DMS 273 (cell line): ENCODE results near the gene CD164L2.
A peak's percentile ranks its signal among the peaks of the same experiment; 100 is the strongest.
"Not testable (repeated sequence)": the region's sequence is repeated elsewhere in the genome, so short reads cannot be mapped to it uniquely, and the experiment has no call there.

ENCODE experiments used
- DNase-seq: peaks from one replicate; lab custom pipeline; 2025; ENCODE audit not compliant: unreplicated experiment; lab: John Stamatoyannopoulos, UW

CD164L2 gene

DNA sequence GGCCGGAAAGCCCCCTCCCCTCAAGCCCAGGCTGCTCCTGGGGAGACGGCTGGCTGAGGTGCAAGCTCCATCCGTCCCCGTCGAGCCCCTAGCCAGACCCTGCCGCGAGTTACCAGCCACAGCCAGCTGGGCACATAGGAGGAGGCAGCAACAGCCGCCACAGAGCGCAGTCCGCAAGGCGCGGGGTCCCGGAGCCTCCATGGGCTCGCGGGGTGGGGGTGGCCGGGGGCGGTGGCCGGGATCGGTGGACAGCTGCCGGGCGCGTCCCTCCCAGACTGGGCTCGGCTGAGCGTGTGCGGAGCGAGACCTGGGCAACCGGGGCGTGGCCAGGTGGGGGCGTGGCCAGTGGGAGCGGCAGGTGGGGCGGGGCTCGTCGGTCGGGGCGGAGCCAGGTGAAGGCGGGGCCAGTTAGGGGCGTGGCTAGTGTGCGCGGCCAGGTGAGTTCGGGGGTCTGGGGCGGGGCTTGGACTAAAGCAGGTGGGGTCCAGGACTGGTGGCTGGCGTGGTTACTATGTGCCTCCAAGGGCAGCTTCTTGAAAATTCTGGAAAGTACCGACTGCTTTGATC, at the start of gene CD164L2:
Gene CD164L2, minus strand, starts transcription at position 295 of the 567 bp plus-strand sequence. Its CDS starts 94 bp downstream, at position 201.
- no peak for DNase-seq

GRCh38 chr1:27432725-27433124, 49.6 kb upstream of the CD164L2 start:
- not testable (repeated sequence) for DNase-seq

- no peak for DNase-seq
These were observed 48.4 kb upstream of the CD164L2 start for GRCh38 chr1:27431601-27431940.

- DNase-seq, result peak; percentile 47
These were observed 47.9 kb upstream of the CD164L2 start for GRCh38 chr1:27430903-27431600.

DNA sequence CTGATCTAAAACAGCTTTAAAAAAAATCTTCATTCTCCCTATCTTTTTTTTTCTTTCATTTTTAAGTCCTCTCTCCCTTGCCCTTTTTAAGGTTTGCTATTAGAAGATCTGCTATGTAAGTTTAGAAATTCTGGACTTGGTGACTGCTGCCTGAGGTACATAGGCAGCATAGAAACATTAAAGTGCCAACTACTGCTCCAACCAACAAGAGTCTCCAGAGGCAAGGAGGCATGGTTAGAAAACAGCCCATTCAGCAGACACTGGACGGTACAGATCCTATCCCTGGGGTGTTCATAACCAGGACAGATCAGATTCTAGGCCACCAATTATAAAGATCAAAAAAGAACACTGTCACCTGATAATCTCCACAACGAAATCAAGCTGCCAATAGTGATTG, 45.9 kb upstream of the CD164L2 start:
- no peak for DNase-seq

DNA sequence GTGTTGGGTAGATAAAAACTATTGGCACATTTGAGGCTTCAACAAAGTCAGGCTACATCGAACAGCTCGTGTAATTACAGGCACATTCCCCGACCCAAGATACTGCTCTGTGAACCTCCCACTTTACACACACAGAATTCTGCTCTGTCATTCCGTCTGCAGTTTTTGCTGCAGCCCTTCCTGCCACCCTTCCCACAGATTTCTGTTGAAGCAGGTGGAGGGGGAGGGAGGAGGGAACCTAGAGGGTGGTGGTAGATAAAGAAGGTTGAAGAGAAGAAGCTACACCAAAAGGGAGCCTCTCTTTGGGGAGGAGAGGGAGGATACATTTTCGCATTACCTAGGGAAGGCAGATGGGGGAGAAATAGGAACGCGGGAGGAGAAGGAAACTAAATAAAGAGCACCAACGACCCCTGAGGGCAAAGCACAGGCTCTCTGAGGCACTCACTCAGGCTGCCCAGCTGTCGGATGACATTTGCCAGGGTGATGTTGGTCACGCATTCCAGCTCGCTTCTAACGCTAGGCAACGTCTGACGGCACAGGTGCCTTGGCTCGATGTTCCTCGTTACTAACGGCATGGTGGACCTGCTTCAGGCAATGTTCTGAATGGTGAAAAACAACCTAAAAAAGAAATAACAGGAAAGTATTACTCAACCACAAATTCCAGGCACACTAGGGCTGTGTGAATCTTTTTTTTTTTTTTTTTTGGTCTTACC, 45.3 kb upstream of the CD164L2 start:
- peak; percentile 72 for DNase-seq

GRCh38 chr1:27427816-27428315, 44.7 kb upstream of the CD164L2 start:
- no peak for DNase-seq

DNA sequence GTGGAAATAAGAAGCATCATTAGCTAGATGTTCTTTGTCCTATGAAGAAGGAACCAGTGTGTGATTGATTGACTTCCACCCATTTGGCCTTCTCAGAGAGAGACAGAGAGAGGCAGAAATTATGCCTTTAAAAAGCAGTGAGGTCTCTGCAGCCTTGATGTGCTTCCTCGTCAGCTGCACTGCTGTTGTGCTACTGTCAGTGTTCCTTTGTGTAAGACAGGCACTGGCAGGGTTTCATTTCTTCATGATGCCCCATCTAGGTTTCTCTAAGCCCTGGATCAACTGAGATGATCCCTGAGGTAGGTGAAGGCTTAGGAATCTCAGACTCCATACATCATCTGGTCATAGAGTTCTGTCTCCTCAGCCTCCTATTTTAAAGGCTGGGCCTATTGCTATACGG, 44.2 kb upstream of the CD164L2 start:
- no peak for DNase-seq

GRCh38 chr1:27423709-27424108, 40.6 kb upstream of the CD164L2 start:
- DNase-seq, result no peak

- DNase-seq, result no peak
These were observed 35.4 kb upstream of the CD164L2 start for GRCh38 chr1:27418326-27419185.

DNA sequence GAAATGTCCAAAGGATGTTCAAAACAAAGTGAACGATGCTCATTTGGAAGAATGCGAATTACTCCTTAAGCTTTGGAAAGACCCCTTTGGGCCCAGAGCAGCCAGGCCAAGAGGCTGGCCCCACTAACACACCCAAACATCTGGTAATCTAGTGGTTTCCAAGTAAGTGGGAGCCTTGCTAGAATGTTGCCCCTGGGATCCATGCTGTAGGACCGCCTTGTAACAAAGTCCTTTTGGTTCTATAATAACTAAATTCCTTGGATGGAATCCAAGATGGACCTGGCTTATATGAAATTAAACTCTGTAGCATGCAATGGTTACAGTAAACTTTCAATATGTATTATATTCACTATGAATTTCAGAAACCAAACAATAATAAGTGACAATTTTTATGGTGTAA, 34.6 kb upstream of the CD164L2 start:
- no peak for DNase-seq

GRCh38 chr1:27416387-27417111, 33.4 kb upstream of the CD164L2 start:
- peak; percentile 84 for DNase-seq

DNA sequence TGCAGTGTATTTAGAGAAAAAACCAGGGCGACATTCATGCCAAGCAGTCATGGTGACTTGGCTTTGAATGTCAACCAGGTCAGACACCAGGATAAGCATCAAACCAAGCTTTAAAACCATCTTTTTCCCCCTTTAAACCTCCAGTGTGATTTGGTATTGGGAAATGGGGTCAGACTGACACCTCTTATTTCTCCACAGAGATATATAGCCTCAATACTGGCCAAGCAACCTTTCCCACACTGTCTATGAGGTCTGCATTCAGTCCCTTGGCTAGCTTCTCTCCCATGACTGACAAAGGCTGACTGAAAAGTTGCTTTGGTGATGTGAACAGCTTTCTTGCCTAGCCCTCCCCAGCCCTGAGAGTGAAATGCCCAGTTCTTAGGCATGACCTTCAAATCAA, 31.0 kb upstream of the CD164L2 start:
- no peak for DNase-seq

DNA sequence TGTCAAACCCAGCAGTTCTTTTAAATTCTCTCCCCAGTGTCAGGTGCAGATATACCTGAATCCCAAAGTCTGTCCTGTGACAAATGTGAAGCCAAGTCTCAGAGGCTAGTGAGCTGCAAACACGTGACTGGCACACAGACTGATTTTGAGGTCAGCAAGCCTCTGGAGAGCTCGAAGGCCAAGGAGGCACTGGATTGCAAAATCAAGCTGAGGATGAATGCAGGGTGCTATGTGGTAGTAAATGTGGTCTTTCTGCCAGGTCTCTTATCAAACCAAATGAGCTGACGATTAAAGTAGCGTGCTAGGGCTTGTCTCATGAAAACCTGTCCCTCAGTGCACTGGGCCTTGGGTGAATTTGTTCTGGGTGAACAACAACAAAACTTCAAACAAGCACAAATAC, 29.9 kb upstream of the CD164L2 start:
- DNase-seq, result no peak

DNA sequence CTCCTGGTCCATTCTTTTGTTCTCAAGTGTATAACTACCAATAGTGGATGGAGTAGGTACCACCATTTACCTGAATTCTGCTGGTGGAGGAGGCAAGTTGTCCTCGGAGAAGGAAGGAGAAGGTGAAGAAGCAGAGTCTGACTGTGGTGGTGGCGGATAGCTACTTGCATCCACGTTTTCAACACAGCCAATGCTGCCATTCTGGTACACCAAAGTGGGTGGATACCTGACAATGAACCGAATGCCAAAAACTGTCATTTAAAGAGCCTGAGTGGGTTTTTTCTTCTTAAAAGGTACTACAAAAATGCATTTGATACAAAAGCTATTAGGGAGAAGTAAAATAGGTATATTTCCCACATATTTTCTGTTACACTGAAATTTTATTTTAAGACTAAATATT, 29.4 kb upstream of the CD164L2 start:
- DNase-seq, result no peak

DNA sequence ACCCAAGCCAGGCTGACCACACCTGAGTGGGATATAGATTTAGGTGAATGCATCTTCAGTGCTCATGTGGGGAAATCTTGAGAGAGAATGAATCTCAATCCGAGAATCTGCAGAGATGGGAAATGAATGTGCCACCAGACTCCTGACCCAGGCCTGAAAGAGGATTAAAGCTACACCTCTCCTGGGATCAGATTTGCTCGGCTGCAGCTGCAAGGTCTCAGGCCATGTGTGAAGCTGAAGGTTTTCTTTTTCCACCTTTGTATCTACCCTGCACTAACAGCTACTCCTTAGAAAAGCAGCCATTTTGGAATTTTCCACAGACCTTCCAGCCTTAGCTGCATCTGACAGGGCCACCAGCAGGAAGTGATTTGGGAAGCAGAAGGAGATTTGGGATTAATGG, 27.6 kb upstream of the CD164L2 start:
- DNase-seq, result no peak

DNA sequence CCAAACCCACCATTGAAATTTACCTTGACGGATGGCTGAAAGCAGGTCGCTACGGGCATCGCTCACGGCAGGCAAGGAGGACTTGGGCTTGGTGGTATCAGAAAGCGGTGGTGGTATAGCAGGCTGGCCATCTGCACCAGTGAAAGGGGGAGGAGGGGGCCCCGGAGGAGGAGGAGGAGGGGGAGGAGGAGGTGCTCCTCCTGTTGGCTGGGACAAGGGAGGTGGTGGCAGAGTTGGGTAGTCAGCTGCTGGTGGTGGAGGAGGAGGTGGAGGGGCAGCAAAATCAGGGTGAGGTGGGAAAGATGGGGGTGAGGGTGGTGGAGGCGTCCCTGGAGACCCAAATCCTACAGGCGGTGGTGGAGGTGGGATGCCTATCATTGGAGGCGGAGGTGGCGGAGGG, 26.5 kb upstream of the CD164L2 start:
- no peak for DNase-seq

DNA sequence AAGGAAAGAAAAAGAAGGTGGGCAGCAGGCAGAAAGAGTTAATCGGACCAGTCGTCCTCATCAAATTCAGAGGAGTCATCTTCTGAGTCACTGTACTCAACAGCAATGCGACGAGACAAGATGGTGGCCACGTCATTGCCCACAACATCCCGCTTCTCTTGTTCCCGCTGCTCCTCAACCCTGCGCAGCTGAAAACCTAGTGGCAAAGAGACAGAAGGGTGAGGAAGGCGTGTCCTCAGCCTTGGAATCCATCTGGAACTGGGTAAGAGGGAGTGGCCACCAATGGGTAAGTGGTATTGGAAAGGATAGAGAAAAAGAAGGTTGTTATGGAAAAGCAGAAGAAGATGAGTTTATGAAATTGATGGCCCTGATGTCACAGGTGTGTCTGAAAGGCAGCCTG, 25.0 kb upstream of the CD164L2 start:
- DNase-seq, result no peak

DNA sequence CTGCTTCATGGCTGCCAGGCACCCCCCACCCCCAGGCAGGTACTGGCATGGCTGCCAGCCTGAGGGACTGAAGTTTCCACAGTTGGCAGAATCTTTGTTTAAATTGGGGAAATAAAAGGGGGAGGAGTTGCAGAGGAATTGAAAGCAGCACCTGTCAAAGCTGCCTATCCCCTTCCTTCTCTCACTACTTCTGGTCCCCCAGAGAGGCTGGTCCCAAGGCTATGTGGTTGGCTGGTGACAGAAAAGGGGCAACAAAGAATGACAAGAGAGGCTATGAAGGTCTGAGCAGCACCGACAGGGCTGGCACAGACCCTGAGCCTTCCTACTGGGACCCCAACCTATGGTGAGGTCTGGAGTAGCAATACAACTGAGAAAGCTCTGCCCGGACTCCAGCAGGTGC, 23.7 kb upstream of the CD164L2 start:
- not testable (repeated sequence) for DNase-seq

DNA sequence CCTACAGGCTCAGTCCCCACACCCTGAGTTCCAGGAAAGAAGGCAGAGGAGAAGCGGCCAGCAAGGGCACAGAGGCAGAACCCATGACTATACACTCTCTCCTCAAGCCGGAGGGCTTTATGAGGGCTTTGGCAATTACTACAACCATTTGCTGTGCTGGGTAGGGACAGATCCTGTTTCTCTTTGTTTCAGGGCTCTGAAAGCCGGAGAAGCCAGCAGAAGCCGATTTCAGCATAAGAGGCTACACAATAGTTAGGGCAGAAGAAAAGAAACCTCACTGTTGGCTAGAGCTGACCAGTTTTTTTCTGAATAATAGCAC, 23.2 kb upstream of the CD164L2 start:
- DNase-seq, result no peak
